Liver (tissue), 3 donors: Measurements from ENCODE around the gene PIMREG.

ENCODE experiments used
- CTCF ChIP-seq: fragments of 150-350 bp; IDR thresholded peaks from 2 replicates; pipeline ENCODE4 v1.5.1; 2017; ENCODE audit warnings: improper control_type of control experiment, low read depth, low read length; ENCODE audit not compliant: missing input control
- EGR1 ChIP-seq, 2 donors: IDR thresholded peaks; 2 replicates each; pipeline ENCODE4 v1.6.1; 2016 to 2018; ENCODE audit warnings: antibody characterized with exemption in 2 of 2, low read depth in 2 of 2
- HNF4G ChIP-seq: IDR thresholded peaks from 2 replicates; pipeline ENCODE4 v1.6.1; 2016; ENCODE audit warnings: antibody characterized with exemption
- REST ChIP-seq: IDR thresholded peaks from 2 replicates; pipeline ENCODE4 v1.6.1; 2016; ENCODE audit warnings: antibody characterized with exemption, mild to moderate bottlenecking
- TAF1 ChIP-seq: conservative IDR thresholded peaks from 2 replicates; pipeline ENCODE4 v1.6.1; 2016; ENCODE audit warnings: antibody characterized with exemption, mild to moderate bottlenecking
- YY1 ChIP-seq: IDR thresholded peaks from 2 replicates; pipeline ENCODE4 v1.6.1; 2016; ENCODE audit warnings: antibody characterized with exemption, mild to moderate bottlenecking
- donor health status: healthy.
- donor health status: healthy.

GRCh38 chr17:6472517-6472916 lies 28.3 kb downstream of the PIMREG start:
- TF ChIP-seq EGR1 (IDR thresholded peaks at IDR 0.05; ENCODE audit: low read depth in 2 of 2), result no peak
- TF ChIP-seq CTCF, result no peak
- TF ChIP-seq TAF1, result no peak
- TF ChIP-seq HNF4G, result no peak
- TF ChIP-seq YY1, result no peak
- TF ChIP-seq REST, result no peak
